Occipital lobe (tissue), 2 donors: ENCODE measurements around the gene LCE2C. TPM values are rescaled to one million over a fixed set of nuclear protein-coding genes. Genes with fewer than 3 reads are reported as not detected.

Experiments
- DNase-seq: peaks from one replicate; lab custom pipeline; 2025; lab: John Stamatoyannopoulos, UW
- total RNA-seq: library from RNA; depleted of rRNA; stranded (reverse); fragments of >200 nt; gene quantifications from one replicate; pipeline ENCODE4 v1.2.3, GENCODE V29; 2014

The LCE2C gene
- total RNA-seq, 1 donor from 2014 or later, result not detected

DNA sequence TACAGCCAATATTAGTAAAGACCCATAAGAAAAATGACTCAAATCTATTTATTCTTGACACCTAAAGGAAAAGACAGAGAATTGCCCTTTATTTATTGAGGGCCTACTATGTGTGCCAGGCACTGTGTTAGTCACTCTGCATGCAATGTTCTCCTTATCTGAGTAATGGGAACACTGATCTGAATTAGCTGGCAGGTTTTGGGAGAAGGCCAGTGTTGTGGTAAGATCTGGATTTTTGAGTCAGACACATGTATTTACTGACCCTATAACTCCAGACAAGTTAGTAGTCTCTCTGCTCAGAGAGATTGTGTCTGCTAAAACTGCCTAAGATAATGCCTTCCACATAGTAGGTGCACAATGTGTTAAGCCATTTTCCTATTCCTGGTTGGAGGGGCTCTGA, 50.2 kb downstream of the LCE2C start:
- DNase-seq, result no peak

Other genes starting within 250 kb of the LCE2C start
- gene LCE5A, start 164.5 kb upstream of the LCE2C start, total RNA-seq, result not detected
- gene CRCT1, start 160.8 kb upstream of the LCE2C start, total RNA-seq, result not detected
- gene LCE3E, start 108.5 kb upstream of the LCE2C start, total RNA-seq, result not detected
- not detected for gene LCE3D, start 94.8 kb upstream of the LCE2C start, total RNA-seq
- not detected for gene LCE3C, start 75.0 kb upstream of the LCE2C start, total RNA-seq
- gene LCE3B, start 61.5 kb upstream of the LCE2C start, total RNA-seq, result not detected
- gene LCE3A, start 52.2 kb upstream of the LCE2C start, total RNA-seq, result not detected
- not detected for gene LCE2D, start 11.9 kb upstream of the LCE2C start, total RNA-seq
- not detected for gene LCE2B, start 10.8 kb downstream of the LCE2C start, total RNA-seq
- gene LCE2A, start 23.1 kb downstream of the LCE2C start, total RNA-seq, result not detected
- gene LCE4A, start 32.9 kb downstream of the LCE2C start, total RNA-seq, result not detected
- gene KPRP, start 82.7 kb downstream of the LCE2C start, total RNA-seq, result not detected
- gene LCE1F, start 99.9 kb downstream of the LCE2C start, total RNA-seq, result not detected
- not detected for gene LCE1E, start 111.0 kb downstream of the LCE2C start, total RNA-seq
- gene LCE1D, start 121.4 kb downstream of the LCE2C start, total RNA-seq, result not detected
- gene LCE1C, start 131.4 kb downstream of the LCE2C start, total RNA-seq, result not detected
- gene LCE1B, start 136.7 kb downstream of the LCE2C start, total RNA-seq, result not detected
- not detected for gene LCE1A, start 152.2 kb downstream of the LCE2C start, total RNA-seq
- gene LCE6A, start 167.6 kb downstream of the LCE2C start, total RNA-seq, result not detected
- gene LCE7A, start 184.7 kb downstream of the LCE2C start, total RNA-seq, result not detected
- not detected for gene SMCP, start 203.0 kb downstream of the LCE2C start, total RNA-seq
- not detected for gene IVL, start 233.3 kb downstream of the LCE2C start, total RNA-seq